Measurements from ENCODE around the gene ARID5B.

Gene ARID5B

GRCh38 chr10:61919646-61920215, 18.2 kb downstream of the ARID5B start:
- no peak for TF ChIP-seq CTCF (IDR thresholded peaks at IDR 0.05; ENCODE audit: low read depth, low read length)
- Histone ChIP-seq H3K36me3 (no peaks in the 10 kb centered on the region), H3K9me3 (ENCODE audit: severe bottlenecking) (no peaks in the 10 kb centered on the region), H3K27me3 (ENCODE audit: insufficient read depth, low read depth, severe bottlenecking) (no peaks in the 10 kb centered on the region), H3K27ac (no peak overlapping the region), H3K4me3 (ENCODE audit: low read depth, low read length) (no peak overlapping the region)
- DNase-seq = no peak

- no peak for DNase-seq
- Histone ChIP-seq H3K27me3 (ENCODE audit: insufficient read depth, low read depth, severe bottlenecking) (no peaks in the 10 kb centered on the region), H3K36me3 (no peaks in the 10 kb centered on the region), H3K27ac (no peak overlapping the region), H3K9me3 (ENCODE audit: severe bottlenecking) (no peaks in the 10 kb centered on the region), H3K4me3 (ENCODE audit: low read depth, low read length) (no peak overlapping the region)
- TF ChIP-seq CTCF (IDR thresholded peaks at IDR 0.05; ENCODE audit: low read depth, low read length) = no peak
These were observed 19.6 kb downstream of the ARID5B start for GRCh38 chr10:61921143-61921542.

GRCh38 chr10:61923210-61923949, 21.9 kb downstream of the ARID5B start:
- Histone ChIP-seq H3K27ac (no peak overlapping the region), H3K9me3 (ENCODE audit: severe bottlenecking) (no peaks in the 10 kb centered on the region), H3K36me3 (no peaks in the 10 kb centered on the region), H3K4me3 (ENCODE audit: low read depth, low read length) (no peak overlapping the region), H3K27me3 (ENCODE audit: insufficient read depth, low read depth, severe bottlenecking) (no peaks in the 10 kb centered on the region)
- TF ChIP-seq CTCF (IDR thresholded peaks at IDR 0.05; ENCODE audit: low read depth, low read length) = no peak
- no peak for DNase-seq

GRCh38 chr10:61923950-61924274, 22.4 kb downstream of the ARID5B start:
- Histone ChIP-seq H3K4me3 (ENCODE audit: low read depth, low read length) (no peak overlapping the region), H3K9me3 (ENCODE audit: severe bottlenecking) (no peaks in the 10 kb centered on the region), H3K36me3 (no peaks in the 10 kb centered on the region), H3K27ac (no peak overlapping the region), H3K27me3 (ENCODE audit: insufficient read depth, low read depth, severe bottlenecking) (no peaks in the 10 kb centered on the region)
- TF ChIP-seq CTCF (IDR thresholded peaks at IDR 0.05; ENCODE audit: low read depth, low read length) = no peak
- DNase-seq = no peak

- no peak overlapping the region for H3K27ac ChIP-seq
- no peaks in the 10 kb centered on the region for H3K36me3 ChIP-seq
- no peak for DNase-seq
- no peaks in the 10 kb centered on the region for H3K27me3 ChIP-seq (ENCODE audit: insufficient read depth, low read depth, severe bottlenecking)
- no peak overlapping the region for H3K4me3 ChIP-seq (ENCODE audit: low read depth, low read length)
- TF ChIP-seq CTCF (IDR thresholded peaks at IDR 0.05; ENCODE audit: low read depth, low read length) = no peak
- no peaks in the 10 kb centered on the region for H3K9me3 ChIP-seq (ENCODE audit: severe bottlenecking)
These were observed 28.1 kb downstream of the ARID5B start for GRCh38 chr10:61929555-61929954.

Measured in WERI-Rb-1 (cell line).